Measurements from ENCODE around the gene S100A8. TPM values are rescaled to one million over a fixed set of nuclear protein-coding genes. Genes with fewer than 3 reads are reported as not detected.

Gene S100A8
- total RNA-seq, 4 donors from 2014 or later: 2.8 to 35.6 (median 6.2) TPM; not detected in 1

- Histone ChIP-seq H3K4me3 (replicated peaks in 1 of 3) (no peak overlapping the region), H3K9me3 (no peaks in the 10 kb centered on the region), H3K36me3 (no peaks in the 10 kb centered on the region), H3K27me3 (no peaks in the 10 kb centered on the region), H3K27ac (no peak overlapping the region), H3K4me1 (no peaks in the 10 kb centered on the region)
- DNase-seq: no peak
- no peak for TF ChIP-seq CTCF (IDR thresholded peaks at IDR 0.05)
- no peak for TF ChIP-seq POLR2A (IDR thresholded peaks at IDR 0.05)
- intact Hi-C loops (cut with DNase I): no loop called here
- 83 to 95% methylated on average over 5 to 6 of the region's 6 CpGs for WGBS, 2 donors
Observed at GRCh38 chr1:153359241-153359640, 31.6 kb downstream of the S100A8 start.

GRCh38 chr1:153358691-153358975 lies 32.2 kb downstream of the S100A8 start:
- Histone ChIP-seq H3K27me3 (no peaks in the 10 kb centered on the region), H3K27ac (no peak overlapping the region), H3K4me3 (replicated peaks in 1 of 3) (no peak overlapping the region), H3K9me3 (no peaks in the 10 kb centered on the region), H3K4me1 (no peaks in the 10 kb centered on the region), H3K36me3 (no peaks in the 10 kb centered on the region)
- WGBS, 2 donors: 82 to 89% methylated on average over 3 of the region's 3 CpGs
- DNase-seq: no peak
- intact Hi-C loops (cut with DNase I): no loop called here
- TF ChIP-seq POLR2A (IDR thresholded peaks at IDR 0.05): no peak
- TF ChIP-seq CTCF (IDR thresholded peaks at IDR 0.05): no peak

GRCh38 chr1:153357853-153358690 lies 32.8 kb downstream of the S100A8 start, which contains the start of gene S100A9:
Gene S100A9, plus strand, starts transcription at chr1:153357854. Its CDS starts 430 bp downstream, at chr1:153358284.
- Histone ChIP-seq H3K36me3 (no peaks in the 10 kb centered on the region), H3K4me1 (no peaks in the 10 kb centered on the region), H3K27ac (no peak within 1 kb of the TSS), H3K4me3 (replicated peaks in 1 of 3) (no peak within 1 kb of the TSS), H3K9me3 (no peaks in the 10 kb centered on the region), H3K27me3 (no peaks in the 10 kb centered on the region)
- TF ChIP-seq CTCF (IDR thresholded peaks at IDR 0.05) (no peak), POLR2A (IDR thresholded peaks at IDR 0.05) (no peak)
- no peak for DNase-seq
- WGBS, 2 donors: 82 to 88% methylated on average over 11 of the region's 11 CpGs
- intact Hi-C loops (cut with DNase I): no loop called here

- H3K4me3 ChIP-seq (replicated peaks in 1 of 3): no peak overlapping the region
- WGBS, 2 donors: 58 to 73% methylated on average over 10 of the region's 10 CpGs
- TF ChIP-seq CTCF (IDR thresholded peaks at IDR 0.05) (no peak), POLR2A (IDR thresholded peaks at IDR 0.05) (no peak)
- H3K27ac ChIP-seq: no peak overlapping the region
- no peaks in the 10 kb centered on the region for H3K9me3 ChIP-seq
- H3K27me3 ChIP-seq: no peaks in the 10 kb centered on the region
- no peaks in the 10 kb centered on the region for H3K4me1 ChIP-seq
- DNase-seq: peak; percentile 15 to 23
- intact Hi-C loops (cut with DNase I): no loop called here
- no peaks in the 10 kb centered on the region for H3K36me3 ChIP-seq
Observed at GRCh38 chr1:153357076-153357852, 33.6 kb downstream of the S100A8 start.
